Stimulated activated effector memory CD8-positive, alpha-beta T cell treated with anti-CD3 and anti-CD28 coated beads, Interleukin-12 subunit alpha, Interleukin-12 subunit beta, amount 100 ng/mL, for 72 hours (primary cell): Measurements from ENCODE around the gene SLC16A4.

Experiments
- ATAC-seq: fragments of 150-1000 bp; cut with Tn5 transposase; 2 replicates; pipeline ENCODE4 v1.10.0; 2021
- DNase-seq, 2 donors: peaks; one replicate each; pipeline ENCODE4 v3.0.0; 2021 to 2022; ENCODE audit warnings: low spot score in 2 of 2
- H3K27ac Mint-ChIP-seq: one replicate; pipeline ENCODE4 v1.8.0; 2022; ENCODE audit warnings: mild to moderate bottlenecking, mixed read lengths
- H3K36me3 Mint-ChIP-seq: one replicate; pipeline ENCODE4 v1.8.0; 2022; ENCODE audit warnings: mild to moderate bottlenecking, mixed read lengths
- H3K4me1 Mint-ChIP-seq: one replicate; pipeline ENCODE4 v1.8.0; 2022; ENCODE audit warnings: mixed read lengths
- H3K4me3 Mint-ChIP-seq: one replicate; pipeline ENCODE4 v1.8.0; 2022; ENCODE audit warnings: mild to moderate bottlenecking, mixed read lengths
- H3K9me3 Mint-ChIP-seq: one replicate; pipeline ENCODE4 v1.8.0; 2022; ENCODE audit warnings: mixed read lengths

The SLC16A4 gene

GRCh38 chr1:110393286-110393685 lies 2.5 kb upstream of the SLC16A4 start:
- H3K9me3 Mint-ChIP-seq, result no peaks in the 10 kb centered on the region

DNA sequence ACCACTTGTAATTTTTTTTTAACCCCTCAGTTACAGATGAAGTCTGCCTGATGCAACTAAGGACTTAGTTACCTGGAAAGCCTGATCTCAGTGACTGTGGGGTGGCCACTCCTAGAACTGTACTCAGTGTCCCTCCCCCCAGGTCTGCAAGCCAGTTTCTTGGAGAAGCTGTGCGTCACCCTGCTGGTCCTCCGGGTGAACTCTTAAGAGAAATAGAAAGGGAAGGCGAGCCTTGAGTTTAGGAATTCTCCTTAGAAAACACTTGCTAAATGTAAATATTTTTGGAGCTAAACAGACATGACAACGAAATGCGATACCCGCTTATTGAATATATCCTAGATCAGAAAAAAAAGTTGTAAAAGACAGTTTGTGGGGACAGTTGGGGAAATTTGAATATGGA lies 730 bp downstream of the SLC16A4 start:
- ATAC-seq, result no peak
- DNase-seq, result no peak
- Mint-ChIP-seq H3K27ac (peak overlapping the region; percentile 11), H3K4me1 (peaks cover 6% of the 10 kb centered on the region), H3K36me3 (peaks cover 7% of the 10 kb centered on the region), H3K9me3 (no peaks in the 10 kb centered on the region), H3K4me3 (no peak overlapping the region)

More at GRCh38 chr1:110393286-110393685, 2.5 kb upstream of the SLC16A4 start:
- no peak overlapping the region for H3K4me3 Mint-ChIP-seq
- peaks cover 24% of the 10 kb centered on the region for H3K36me3 Mint-ChIP-seq
- H3K4me1 Mint-ChIP-seq, result no peaks in the 10 kb centered on the region
- H3K27ac Mint-ChIP-seq, result peak overlapping the region; percentile 37
- DNase-seq, result no peak
- ATAC-seq, result no peak

DNA sequence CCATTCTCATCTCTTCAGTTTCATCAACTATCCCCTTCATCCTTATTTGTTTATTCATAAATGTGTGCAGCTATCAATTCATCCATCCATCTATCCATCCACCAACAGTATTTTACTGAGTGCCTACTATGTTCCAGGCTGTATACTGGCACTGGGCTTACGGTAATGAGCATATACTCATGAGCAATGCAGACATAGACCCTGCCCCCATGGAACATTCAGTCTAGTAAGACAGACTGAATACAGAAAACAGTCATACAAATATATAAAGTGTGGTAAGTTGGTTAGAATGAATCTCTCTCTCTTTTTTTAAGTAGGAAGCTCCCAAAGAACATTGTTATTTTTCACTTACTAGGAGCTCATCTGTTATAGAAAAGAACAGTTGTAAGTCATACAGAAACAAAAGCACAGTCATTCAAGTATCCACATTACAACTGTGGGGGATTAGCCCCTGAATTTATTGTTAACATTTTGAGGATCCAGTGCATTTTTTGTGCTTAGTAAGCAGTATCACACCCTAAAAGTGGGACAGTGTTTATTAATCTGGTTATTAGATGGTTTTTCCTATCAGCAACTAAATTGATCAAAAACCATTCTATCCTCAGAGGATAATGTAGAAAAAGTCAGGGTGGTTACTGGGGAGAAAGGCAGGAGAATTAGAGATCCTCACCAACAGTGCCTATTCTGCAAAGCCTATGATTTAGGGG lies 3.6 kb downstream of the SLC16A4 start:
- Mint-ChIP-seq H3K4me3 (no peak overlapping the region), H3K4me1 (peaks cover 6% of the 10 kb centered on the region), H3K9me3 (no peaks in the 10 kb centered on the region), H3K36me3 (no peaks in the 10 kb centered on the region), H3K27ac (no peak overlapping the region)
- ATAC-seq (peak; percentile 92), DNase-seq (no peak)

GRCh38 chr1:110385369-110385768 lies 5.5 kb downstream of the SLC16A4 start:
- H3K4me1 Mint-ChIP-seq, result peaks cover 6% of the 10 kb centered on the region
- no peaks in the 10 kb centered on the region for H3K36me3 Mint-ChIP-seq
- ATAC-seq (no peak), DNase-seq (no peak)
- no peak overlapping the region for H3K27ac Mint-ChIP-seq
- no peak overlapping the region for H3K4me3 Mint-ChIP-seq
- no peaks in the 10 kb centered on the region for H3K9me3 Mint-ChIP-seq

DNA sequence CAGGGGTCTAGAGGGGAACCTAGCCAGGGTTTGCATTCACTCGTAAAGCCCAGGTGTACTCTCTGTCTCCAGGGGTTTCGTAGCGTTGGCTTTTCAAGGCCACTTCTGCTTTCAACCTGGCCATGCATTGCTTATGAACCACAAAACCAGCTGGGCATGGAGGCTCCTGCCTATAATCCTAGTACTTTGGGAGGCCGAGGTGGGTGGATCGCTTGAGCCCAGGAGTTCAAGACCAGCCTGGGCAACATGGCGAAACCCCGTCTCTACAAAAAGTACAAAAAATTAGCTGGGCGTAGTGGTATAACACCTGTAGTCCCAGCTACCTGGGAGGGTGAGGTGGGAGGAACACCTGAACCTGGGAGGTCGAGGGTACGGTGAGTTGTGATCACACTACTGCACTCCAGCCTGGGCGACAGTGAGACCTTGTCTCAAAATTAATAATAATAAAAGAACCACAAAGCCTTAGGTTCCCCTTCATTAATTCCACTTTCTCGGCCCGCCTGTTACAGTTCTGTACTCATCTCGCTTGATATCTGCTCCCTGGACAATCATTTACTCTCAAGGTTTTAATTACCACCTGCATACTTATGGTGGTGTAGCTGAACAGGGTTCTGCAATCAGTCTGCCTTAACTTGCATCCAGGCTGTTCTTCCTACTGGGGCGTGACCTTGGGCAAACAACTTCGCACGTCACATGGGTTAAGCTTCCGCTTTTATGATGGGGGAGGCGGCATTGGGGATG lies 6.1 kb downstream of the SLC16A4 start:
- H3K9me3 Mint-ChIP-seq, result no peaks in the 10 kb centered on the region
- H3K27ac Mint-ChIP-seq, result no peak overlapping the region
- peaks cover 6% of the 10 kb centered on the region for H3K4me1 Mint-ChIP-seq
- ATAC-seq (no peak), DNase-seq (no peak)
- H3K36me3 Mint-ChIP-seq, result no peaks in the 10 kb centered on the region
- H3K4me3 Mint-ChIP-seq, result no peak overlapping the region

DNA sequence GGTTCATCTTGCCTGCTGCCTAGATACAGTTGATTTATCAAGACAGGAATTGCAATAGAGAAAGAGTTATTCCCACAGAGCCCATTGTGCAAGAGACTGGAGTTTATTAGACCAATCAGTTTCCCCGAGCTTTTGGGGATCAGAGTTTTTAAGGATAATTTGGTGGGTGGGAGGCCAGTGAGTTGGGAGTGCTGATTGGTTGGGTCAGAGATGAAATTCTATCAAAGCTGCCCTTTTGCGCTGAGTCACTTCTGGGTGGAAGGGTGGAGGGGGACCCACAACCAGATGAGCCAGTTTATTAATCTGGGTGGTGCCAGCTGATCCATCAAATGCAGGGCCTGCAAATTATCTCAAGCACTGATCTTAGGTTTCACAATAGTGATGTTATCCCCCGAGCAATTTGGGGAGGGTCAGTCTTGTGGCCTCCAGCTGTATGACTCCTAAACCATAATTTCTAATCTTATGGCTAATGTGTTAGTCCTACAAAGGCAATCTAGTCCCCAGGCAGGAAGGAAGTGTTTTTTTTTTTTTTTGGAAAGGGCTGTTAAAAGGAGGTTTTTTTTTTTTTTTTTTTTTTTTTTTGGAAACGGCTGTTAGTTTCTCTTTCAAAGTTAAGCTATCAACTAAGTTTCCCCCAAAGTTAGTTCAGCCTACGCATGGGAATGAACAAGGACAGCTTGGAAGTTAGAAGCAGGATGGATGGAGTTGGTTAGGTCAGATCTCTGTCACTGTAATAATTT lies 7.4 kb downstream of the SLC16A4 start:
- no peak for DNase-seq
- no peaks in the 10 kb centered on the region for H3K9me3 Mint-ChIP-seq
- H3K4me1 Mint-ChIP-seq, result peaks cover 6% of the 10 kb centered on the region
- no peak overlapping the region for H3K4me3 Mint-ChIP-seq
- ATAC-seq, result no peak
- peak overlapping the region; percentile 49 for H3K27ac Mint-ChIP-seq
- H3K36me3 Mint-ChIP-seq, result no peaks in the 10 kb centered on the region

DNA sequence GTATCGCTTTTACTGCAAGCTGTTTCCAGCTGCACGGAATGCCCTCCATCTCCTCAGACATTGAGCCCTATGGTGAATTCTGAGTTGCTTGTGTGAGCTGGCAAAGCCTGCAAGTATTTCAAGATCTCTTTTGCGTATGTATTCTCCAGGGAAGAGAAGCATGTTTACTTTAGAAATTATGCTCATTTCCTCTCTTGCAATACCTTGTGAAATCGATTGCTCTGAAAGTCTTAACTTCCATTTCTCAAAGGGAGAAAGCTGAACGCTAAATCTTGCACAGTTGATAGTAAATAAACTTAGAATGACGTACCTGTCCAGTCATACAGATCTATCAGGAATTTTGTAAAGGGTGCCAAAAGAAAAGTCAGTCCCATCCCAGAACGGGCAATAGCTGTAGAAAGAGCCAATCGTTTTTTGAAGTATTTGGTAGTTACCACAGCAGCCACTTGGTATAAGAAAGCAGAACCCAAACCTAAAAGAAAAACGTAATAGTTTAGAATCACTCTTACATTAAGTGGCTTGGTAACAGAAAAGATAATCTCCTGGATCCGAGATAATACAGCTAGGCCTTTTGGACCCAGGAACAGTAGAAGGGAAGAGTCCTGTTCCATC lies 10.0 kb downstream of the SLC16A4 start:
- H3K36me3 Mint-ChIP-seq, result peaks cover 24% of the 10 kb centered on the region
- H3K9me3 Mint-ChIP-seq, result no peaks in the 10 kb centered on the region
- DNase-seq (no peak), ATAC-seq (no peak)
- no peak overlapping the region for H3K4me3 Mint-ChIP-seq
- peak overlapping the region; percentile 27 for H3K27ac Mint-ChIP-seq
- H3K4me1 Mint-ChIP-seq, result no peaks in the 10 kb centered on the region

GRCh38 chr1:110375490-110375889 lies 15.3 kb downstream of the SLC16A4 start:
- no peak for DNase-seq

DNA sequence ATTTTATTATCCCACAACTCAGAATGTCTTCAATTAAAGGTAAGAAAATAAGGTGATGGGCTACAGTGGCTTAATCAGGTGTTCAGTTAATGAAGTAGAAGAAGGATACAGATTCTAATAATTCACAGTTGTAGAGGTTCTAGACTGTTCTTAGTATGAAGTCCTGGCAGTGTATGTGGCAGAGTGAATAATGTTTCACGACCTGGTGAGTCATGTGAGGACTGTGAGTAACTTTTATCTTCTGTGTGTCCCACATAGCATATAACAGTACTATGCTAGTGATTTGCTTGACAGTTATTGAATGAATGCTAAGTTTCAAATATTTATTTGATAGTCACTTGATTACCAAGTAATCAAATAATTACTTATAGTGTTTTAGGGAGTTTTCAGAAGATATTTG lies 20.0 kb downstream of the SLC16A4 start:
- peak; percentile 100 for ATAC-seq
- H3K4me1 Mint-ChIP-seq, result peaks cover 9% of the 10 kb centered on the region
- peaks cover 90% of the 10 kb centered on the region for H3K36me3 Mint-ChIP-seq
- H3K9me3 Mint-ChIP-seq, result no peaks in the 10 kb centered on the region
- no peak for DNase-seq
- H3K4me3 Mint-ChIP-seq, result no peak overlapping the region
- no peak overlapping the region for H3K27ac Mint-ChIP-seq

More at GRCh38 chr1:110375490-110375889, 15.3 kb downstream of the SLC16A4 start:
- Mint-ChIP-seq H3K4me1 (peaks cover 3% of the 10 kb centered on the region), H3K36me3 (peaks cover 77% of the 10 kb centered on the region), H3K27ac (no peak overlapping the region), H3K4me3 (no peak overlapping the region), H3K9me3 (no peaks in the 10 kb centered on the region)
- ATAC-seq, result no peak

GRCh38 chr1:110364221-110364620 lies 26.6 kb downstream of the SLC16A4 start:
- H3K4me1 Mint-ChIP-seq, result no peaks in the 10 kb centered on the region
- DNase-seq, result no peak
- no peaks in the 10 kb centered on the region for H3K9me3 Mint-ChIP-seq
- no peak overlapping the region for H3K27ac Mint-ChIP-seq
- no peak for ATAC-seq
- H3K4me3 Mint-ChIP-seq, result no peak overlapping the region
- H3K36me3 Mint-ChIP-seq, result peaks cover 83% of the 10 kb centered on the region

GRCh38 chr1:110361856-110362255 lies 29.0 kb downstream of the SLC16A4 start:
- H3K27ac Mint-ChIP-seq, result no peak overlapping the region

GRCh38 chr1:110360431-110360830 lies 30.4 kb downstream of the SLC16A4 start:
- H3K4me3 Mint-ChIP-seq, result no peak overlapping the region
- no peaks in the 10 kb centered on the region for H3K9me3 Mint-ChIP-seq
- DNase-seq, result no peak
- peaks cover 7% of the 10 kb centered on the region for H3K4me1 Mint-ChIP-seq
- H3K27ac Mint-ChIP-seq, result no peak overlapping the region
- ATAC-seq, result no peak
- peaks cover 80% of the 10 kb centered on the region for H3K36me3 Mint-ChIP-seq

More at GRCh38 chr1:110361856-110362255, 29.0 kb downstream of the SLC16A4 start:
- peaks cover 78% of the 10 kb centered on the region for H3K36me3 Mint-ChIP-seq
- ATAC-seq (no peak), DNase-seq (no peak)
- no peaks in the 10 kb centered on the region for H3K9me3 Mint-ChIP-seq
- no peak overlapping the region for H3K4me3 Mint-ChIP-seq
- H3K4me1 Mint-ChIP-seq, result no peaks in the 10 kb centered on the region

DNA sequence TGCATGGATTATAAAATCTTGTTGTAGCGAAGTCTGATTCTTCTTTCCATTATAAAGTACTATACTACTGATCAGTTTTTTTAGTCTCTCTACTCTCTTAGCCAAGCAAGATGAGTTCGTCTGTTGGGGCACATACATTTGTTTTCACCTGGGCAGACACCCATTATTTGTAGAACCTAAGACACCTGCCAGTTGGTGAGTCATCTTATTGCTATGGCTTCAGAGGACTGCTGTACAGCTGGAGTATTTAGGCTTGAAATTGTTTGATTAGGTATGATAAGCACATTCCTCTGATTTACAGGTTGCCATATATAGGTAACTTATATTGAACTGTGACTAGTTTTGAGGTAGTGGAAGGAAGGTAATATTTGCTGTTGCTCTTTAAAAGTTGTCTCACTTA lies 34.4 kb downstream of the SLC16A4 start:
- ATAC-seq (no peak), DNase-seq (no peak)
- no peak overlapping the region for H3K4me3 Mint-ChIP-seq
- H3K36me3 Mint-ChIP-seq, result peaks cover 83% of the 10 kb centered on the region
- H3K9me3 Mint-ChIP-seq, result no peaks in the 10 kb centered on the region
- peaks cover 22% of the 10 kb centered on the region for H3K4me1 Mint-ChIP-seq
- H3K27ac Mint-ChIP-seq, result peak overlapping the region; percentile 34

DNA sequence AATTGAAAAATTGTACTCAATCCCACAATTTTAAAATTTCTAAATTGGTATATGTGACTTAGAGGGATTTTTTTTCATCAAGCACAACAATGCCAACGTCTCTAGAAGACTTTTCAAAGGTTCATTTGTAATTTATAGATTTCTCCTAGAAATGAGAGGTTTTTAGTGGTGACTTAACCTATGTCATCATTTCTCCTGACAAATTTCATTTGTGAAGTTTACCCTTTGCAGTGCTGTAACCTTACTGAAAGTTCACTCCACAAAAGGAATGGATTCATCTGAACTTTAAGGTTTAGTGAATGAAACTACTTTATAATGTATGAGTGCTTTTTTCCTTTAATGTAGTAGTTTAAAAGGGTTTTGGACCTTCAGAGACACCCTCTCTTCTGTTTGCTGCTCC lies 35.5 kb downstream of the SLC16A4 start:
- H3K36me3 Mint-ChIP-seq, result peaks cover 81% of the 10 kb centered on the region
- peaks cover 28% of the 10 kb centered on the region for H3K4me1 Mint-ChIP-seq
- DNase-seq, result no peak
- H3K9me3 Mint-ChIP-seq, result no peaks in the 10 kb centered on the region
- H3K4me3 Mint-ChIP-seq, result no peak overlapping the region
- H3K27ac Mint-ChIP-seq, result peak overlapping the region; percentile 34
- no peak for ATAC-seq

DNA sequence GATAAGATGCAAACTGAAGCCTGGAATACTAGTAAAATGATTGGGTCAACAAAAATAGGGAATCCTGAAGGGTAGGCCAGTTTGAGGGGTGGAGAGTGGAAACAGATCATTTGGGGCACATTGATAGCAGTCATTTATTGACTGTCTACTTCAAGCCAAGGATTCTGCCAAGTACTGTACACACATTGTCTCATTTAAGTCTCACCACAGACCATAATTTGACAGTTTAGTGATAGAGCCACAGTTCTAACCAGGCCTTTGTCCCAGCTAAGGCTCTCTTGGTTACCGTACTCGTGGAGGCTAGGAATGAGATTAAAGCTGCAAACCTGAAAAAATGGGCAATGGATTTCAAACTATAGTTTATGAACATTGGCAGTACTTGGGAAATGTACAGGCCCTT lies 40.5 kb downstream of the SLC16A4 start:
- ATAC-seq (peak; percentile 60), DNase-seq (no peak)
- Mint-ChIP-seq H3K4me3 (peak overlapping the region; percentile 2), H3K4me1 (peaks cover 65% of the 10 kb centered on the region), H3K27ac (no peak overlapping the region), H3K36me3 (peaks cover 42% of the 10 kb centered on the region), H3K9me3 (no peaks in the 10 kb centered on the region)
